Esophagus mucosa (tissue), 1 donor: ENCODE data around the gene SPOCK1. TPM values are rescaled to one million over a fixed set of nuclear protein-coding genes. Genes with fewer than 3 reads are reported as not detected.

ENCODE experiments used
- ATAC-seq: fragments of 200-7000 bp; cut with Tn5 transposase; one replicate; pipeline ENCODE4 v1.9.1; 2020
- total RNA-seq: library from RNA; stranded (reverse); gene quantifications from one replicate; pipeline ENCODE4 v1.2.4, GENCODE V29; 2023
- donor health status: DM: yes; HTN: yes; CAD: no.

SPOCK1 gene
- total RNA-seq, 1 donor from 2014 or later = 0.48 TPM

- peak; percentile 49 for ATAC-seq
These were observed 402.7 kb downstream of the SPOCK1 start for GRCh38 chr5:137096149-137097103.

GRCh38 chr5:137095597-137095996, 403.5 kb downstream of the SPOCK1 start:
- ATAC-seq = no peak

GRCh38 chr5:137092831-137093230, 406.3 kb downstream of the SPOCK1 start:
- ATAC-seq = no peak

GRCh38 chr5:137091472-137091871, 407.7 kb downstream of the SPOCK1 start:
- no peak for ATAC-seq

GRCh38 chr5:137090721-137091120, 408.4 kb downstream of the SPOCK1 start:
- no peak for ATAC-seq

- no peak for ATAC-seq
These were observed 409.0 kb downstream of the SPOCK1 start for GRCh38 chr5:137090151-137090550.

GRCh38 chr5:137088175-137088574, 411.0 kb downstream of the SPOCK1 start:
- no peak for ATAC-seq

GRCh38 chr5:137086342-137086741, 412.8 kb downstream of the SPOCK1 start:
- no peak for ATAC-seq

- ATAC-seq = no peak
These were observed 413.9 kb downstream of the SPOCK1 start for GRCh38 chr5:137085206-137085605.

- ATAC-seq = no peak
These were observed 415.1 kb downstream of the SPOCK1 start for GRCh38 chr5:137084016-137084415.

- ATAC-seq = no peak
These were observed 416.2 kb downstream of the SPOCK1 start for GRCh38 chr5:137082951-137083350.

- ATAC-seq = peak; percentile 37
These were observed 420.9 kb downstream of the SPOCK1 start for GRCh38 chr5:137078171-137078665.

- peak; percentile 91 for ATAC-seq
These were observed 423.8 kb downstream of the SPOCK1 start for GRCh38 chr5:137075163-137075970.

GRCh38 chr5:137073189-137073588, 425.9 kb downstream of the SPOCK1 start:
- ATAC-seq = no peak

GRCh38 chr5:137072361-137073115, 426.6 kb downstream of the SPOCK1 start:
- no peak for ATAC-seq

- ATAC-seq = no peak
These were observed 427.2 kb downstream of the SPOCK1 start for GRCh38 chr5:137071931-137072330.

GRCh38 chr5:137071526-137071925, 427.6 kb downstream of the SPOCK1 start:
- no peak for ATAC-seq

GRCh38 chr5:137070521-137070920, 428.6 kb downstream of the SPOCK1 start:
- no peak for ATAC-seq

- ATAC-seq = no peak
These were observed 429.8 kb downstream of the SPOCK1 start for GRCh38 chr5:137069358-137069757.

GRCh38 chr5:137061382-137061781, 437.7 kb downstream of the SPOCK1 start:
- no peak for ATAC-seq

GRCh38 chr5:137058089-137058488, 441.0 kb downstream of the SPOCK1 start:
- ATAC-seq = no peak

GRCh38 chr5:137056676-137057075, 442.4 kb downstream of the SPOCK1 start:
- no peak for ATAC-seq
